Measurements from ENCODE around the gene FGA. TPM values are rescaled to one million over a fixed set of nuclear protein-coding genes. Genes with fewer than 3 reads are reported as not detected.

Gene FGA
- polyA plus RNA-seq, 1 donor (not counting 4 experiments of a cell fraction or from before 2014, with no cell fraction given): not detected

DNA sequence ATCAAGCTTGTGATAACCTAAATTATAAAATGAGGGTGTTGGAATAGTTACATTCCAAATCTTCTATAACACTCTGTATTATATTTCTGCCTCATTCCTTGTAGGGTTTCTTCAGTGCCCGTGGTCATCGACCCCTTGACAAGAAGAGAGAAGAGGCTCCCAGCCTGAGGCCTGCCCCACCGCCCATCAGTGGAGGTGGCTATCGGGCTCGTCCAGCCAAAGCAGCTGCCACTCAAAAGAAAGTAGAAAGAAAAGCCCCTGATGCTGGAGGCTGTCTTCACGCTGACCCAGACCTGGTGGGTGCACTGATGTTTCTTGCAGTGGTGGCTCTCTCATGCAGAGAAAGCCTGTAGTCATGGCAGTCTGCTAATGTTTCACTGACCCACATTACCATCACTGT lies 24.8 kb downstream of the FGA start:
- no peak for FAIRE-seq

DNA sequence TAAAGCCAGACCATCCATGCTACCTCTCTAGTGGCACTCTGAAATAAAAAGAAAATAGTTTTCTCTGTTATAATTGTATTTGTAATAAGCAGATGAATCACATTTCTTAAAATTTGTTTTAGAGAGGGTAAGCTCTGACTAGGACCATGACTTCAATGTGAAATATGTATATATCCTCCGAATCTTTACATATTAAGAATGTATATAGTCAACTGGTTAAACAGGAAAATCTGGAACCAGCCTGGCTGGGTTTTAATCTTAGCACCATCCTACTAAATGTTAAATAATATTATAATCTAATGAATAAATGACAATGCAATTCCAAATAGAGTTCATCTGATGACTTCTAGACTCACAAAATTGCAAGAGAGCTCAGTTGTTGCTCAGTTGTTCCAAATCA lies 26.2 kb downstream of the FGA start:
- Histone ChIP-seq H3K4me3 (ENCODE audit: control insufficient read depth in 2 of 3, extremely low read depth in 1 of 3, insufficient read depth in 2 of 3, low read depth in 1 of 3, low read length in 3 of 3) (no peak overlapping the region), H3K4me2 (ENCODE audit: control insufficient read depth, extremely low read depth, insufficient read depth, low read depth, low read length) (no peak overlapping the region), H3K9me3 (ENCODE audit: control insufficient read depth, low read depth, low read length) (no peaks in the 10 kb centered on the region), H3K36me3 (ENCODE audit: control insufficient read depth in 2 of 2, extremely low read depth in 1 of 2, insufficient read depth in 2 of 2, low read length in 2 of 2) (no peaks in the 10 kb centered on the region), H3K9ac (ENCODE audit: control insufficient read depth, extremely low read depth, insufficient read depth, low read length) (no peak overlapping the region), H4K20me1 (ENCODE audit: control insufficient read depth, extremely low read depth, insufficient read depth, low read length) (no peaks in the 10 kb centered on the region), H3K27ac (ENCODE audit: control insufficient read depth, insufficient read depth, low read length) (no peak overlapping the region), H3K79me2 (ENCODE audit: control insufficient read depth, insufficient read depth, low read length) (no peaks in the 10 kb centered on the region), H3K9me1 (ENCODE audit: control insufficient read depth, extremely low read depth, insufficient read depth, low read length) (no peaks in the 10 kb centered on the region), H2AFZ (ENCODE audit: control insufficient read depth, low read length) (no peak overlapping the region), H3K4me1 (ENCODE audit: control insufficient read depth, extremely low read depth, insufficient read depth, low read length) (no peaks in the 10 kb centered on the region), H3K27me3 (ENCODE audit: control insufficient read depth, extremely low read depth, insufficient read depth, low read length) (no peaks in the 10 kb centered on the region)
- DNase-seq (ENCODE audit: low read depth, low spot score): no peak
- dilution Hi-C loops (cut with MboI; ENCODE audit: extremely low pct_ligation_motif_present, low sequenced_read_pairs): no loop called here
- no peak for FAIRE-seq
- TF ChIP-seq EZH2 (IDR thresholded peaks at IDR 0.05; ENCODE audit: low read length) (no peak), CTCF (optimal IDR thresholded peaks at IDR 0.05 in 1 of 3, IDR thresholded peaks at IDR 0.05 in 1 of 3, conservative IDR thresholded peaks at IDR 0.05 in 1 of 3; ENCODE audit: extremely low read depth in 1 of 3, insufficient read depth in 2 of 3, low read length in 3 of 3) (no peak)

More for the DNA sequence above, 24.8 kb downstream of the FGA start:
- Histone ChIP-seq H3K9me1 (ENCODE audit: control insufficient read depth, extremely low read depth, insufficient read depth, low read length) (no peaks in the 10 kb centered on the region), H3K27me3 (ENCODE audit: control insufficient read depth, extremely low read depth, insufficient read depth, low read length) (no peaks in the 10 kb centered on the region), H3K27ac (ENCODE audit: control insufficient read depth, insufficient read depth, low read length) (no peak overlapping the region), H3K36me3 (ENCODE audit: control insufficient read depth in 2 of 2, extremely low read depth in 1 of 2, insufficient read depth in 2 of 2, low read length in 2 of 2) (no peaks in the 10 kb centered on the region), H3K79me2 (ENCODE audit: control insufficient read depth, insufficient read depth, low read length) (no peaks in the 10 kb centered on the region), H3K9ac (ENCODE audit: control insufficient read depth, extremely low read depth, insufficient read depth, low read length) (no peak overlapping the region), H2AFZ (ENCODE audit: control insufficient read depth, low read length) (no peak overlapping the region), H4K20me1 (ENCODE audit: control insufficient read depth, extremely low read depth, insufficient read depth, low read length) (no peaks in the 10 kb centered on the region), H3K9me3 (ENCODE audit: control insufficient read depth, low read depth, low read length) (no peaks in the 10 kb centered on the region), H3K4me3 (ENCODE audit: control insufficient read depth in 2 of 3, extremely low read depth in 1 of 3, insufficient read depth in 2 of 3, low read depth in 1 of 3, low read length in 3 of 3) (no peak overlapping the region), H3K4me1 (ENCODE audit: control insufficient read depth, extremely low read depth, insufficient read depth, low read length) (no peaks in the 10 kb centered on the region), H3K4me2 (ENCODE audit: control insufficient read depth, extremely low read depth, insufficient read depth, low read depth, low read length) (no peak overlapping the region)
- TF ChIP-seq CTCF (optimal IDR thresholded peaks at IDR 0.05 in 1 of 3, IDR thresholded peaks at IDR 0.05 in 1 of 3, conservative IDR thresholded peaks at IDR 0.05 in 1 of 3; ENCODE audit: extremely low read depth in 1 of 3, insufficient read depth in 2 of 3, low read length in 3 of 3): no peak
- no peak for TF ChIP-seq EZH2 (IDR thresholded peaks at IDR 0.05; ENCODE audit: low read length)
- DNase-seq (ENCODE audit: low read depth, low spot score): no peak
- dilution Hi-C loops (cut with MboI; ENCODE audit: extremely low pct_ligation_motif_present, low sequenced_read_pairs): no loop called here

Measured in keratinocyte (primary cell).